Kidney (tissue), 14 donors: ENCODE data around the gene ARFGAP3. TPM values are rescaled to one million over a fixed set of nuclear protein-coding genes. Genes with fewer than 3 reads are reported as not detected.
A peak's percentile ranks its signal among the peaks of the same experiment; 100 is the strongest.

Experiments
- DNase-seq, 5 donors: peaks; one replicate each; pipeline ENCODE4 v3.0.0-alpha.2; 2013 to 2020
- FAIRE-seq: peaks from 2 replicates; lab custom pipeline; 2012; peaks lifted over from hg19 to GRCh38; lab: Jason Lieb, UNC
- H3K27ac ChIP-seq, 2 donors: one replicate each; pipeline ENCODE4 v1.7.0; 2013; ENCODE audit warnings: low read depth in 2 of 2, low read length in 2 of 2, inconsistent platforms in 1 of 2
- H3K27me3 ChIP-seq: one replicate; pipeline ENCODE4 v1.7.1; 2013; ENCODE audit warnings: low read length, inconsistent platforms; ENCODE audit not compliant: control insufficient read depth, insufficient read depth
- H3K36me3 ChIP-seq, 3 donors: one replicate each; pipeline versions ENCODE4 v1.7.0 to v1.7.1; 2013; ENCODE audit warnings: low read length in 3 of 3, control low read depth in 1 of 3, inconsistent platforms in 1 of 3; ENCODE audit not compliant: insufficient read depth in 3 of 3, control insufficient read depth in 2 of 3
- H3K4me1 ChIP-seq, 3 donors: one replicate each; pipeline versions ENCODE4 v1.7.0 to v1.7.1; 2013; ENCODE audit warnings: low read length in 3 of 3, inconsistent platforms in 1 of 3, low read depth in 1 of 3; ENCODE audit not compliant: control insufficient read depth in 2 of 3, insufficient read depth in 2 of 3
- H3K4me3 ChIP-seq, 3 donors: one replicate each; pipeline versions ENCODE4 v1.7.0 to v1.8.1; 2013; ENCODE audit warnings: low read length in 3 of 3, control low read depth in 1 of 3, inconsistent platforms in 1 of 3
- H3K9ac ChIP-seq, 3 donors: one replicate each; pipeline versions ENCODE4 v1.7.0 to v1.7.1; 2013; ENCODE audit warnings: low read length in 3 of 3, control low read depth in 1 of 3, inconsistent platforms in 1 of 3
- H3K9me3 ChIP-seq, 3 donors: one replicate each; pipeline versions ENCODE4 v1.7.0 to v1.7.1; 2013; ENCODE audit warnings: low read length in 3 of 3, control low read depth in 1 of 3, inconsistent platforms in 1 of 3; ENCODE audit not compliant: control insufficient read depth in 2 of 3, insufficient read depth in 1 of 3
- CTCF ChIP-seq: IDR thresholded peaks from 3 replicates; pipeline ENCODE4 v1.5.1; 2012; ENCODE audit warnings: mild to moderate bottlenecking, moderate library complexity, borderline replicate concordance; ENCODE audit not compliant: insufficient read depth; ENCODE audit errors: extremely low read depth
- intact Hi-C: fragments of 100-400 bp; cut with DNase I; formaldehyde crosslinking; loops from one replicate; pipeline ENCODE4 v1.11.1; 2022
- polyA plus RNA-seq: library from polyadenylated mRNA; stranded (reverse); fragments of 350-450 nt; fragmentation: Illumina TruSeq; extraction: RNeasy Lipid Tissue Mini Kit (QIAGEN cat#74804); gene quantifications from one replicate; pipeline ENCODE4 v1.2.3, GENCODE V29; 2014; ENCODE audit warnings: low read depth, low replicate concordance; ENCODE audit not compliant: insufficient read depth
- total RNA-seq: library from RNA; stranded (reverse); fragmentation: NEBNext Ultra II Directional; extraction: Animal tissue kit (Norgen Biotek cat#: 25700); gene quantifications from one replicate; pipeline ENCODE4 v1.2.1, GENCODE V29; 2021
- donor health status: control.
- donor health status: control.
- donor health status: control.
- donor health status: control.
- donor health status: control.
- donor health status: DM: yes; HTN: yes; CAD: no.
- donor health status: Normal renal cell carcinoma (clear cell type).

ARFGAP3 gene
- total and polyA plus RNA-seq, 2 donors from 2014 or later, result 29.9 to 97.3 TPM

DNA sequence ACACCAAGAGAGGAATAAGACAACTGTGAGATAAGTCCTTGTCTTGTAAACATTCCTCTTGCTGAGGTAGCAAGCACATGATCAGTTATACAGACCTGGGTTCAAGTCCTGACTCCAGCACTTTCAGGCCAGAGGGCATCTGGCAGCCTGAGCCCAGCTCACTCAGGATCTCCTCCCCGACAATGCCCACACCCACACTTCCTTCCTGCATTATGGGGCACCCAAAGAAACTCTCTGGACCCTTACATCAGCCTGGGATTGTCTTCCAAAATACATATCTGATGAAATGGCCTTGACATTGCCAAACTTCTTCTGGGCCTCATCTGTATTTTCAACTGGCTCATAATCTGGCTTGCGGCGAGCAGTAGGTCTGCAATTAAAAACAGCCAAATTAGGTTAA lies 48.6 kb downstream of the ARFGAP3 start:
- FAIRE-seq, result no peak

DNA sequence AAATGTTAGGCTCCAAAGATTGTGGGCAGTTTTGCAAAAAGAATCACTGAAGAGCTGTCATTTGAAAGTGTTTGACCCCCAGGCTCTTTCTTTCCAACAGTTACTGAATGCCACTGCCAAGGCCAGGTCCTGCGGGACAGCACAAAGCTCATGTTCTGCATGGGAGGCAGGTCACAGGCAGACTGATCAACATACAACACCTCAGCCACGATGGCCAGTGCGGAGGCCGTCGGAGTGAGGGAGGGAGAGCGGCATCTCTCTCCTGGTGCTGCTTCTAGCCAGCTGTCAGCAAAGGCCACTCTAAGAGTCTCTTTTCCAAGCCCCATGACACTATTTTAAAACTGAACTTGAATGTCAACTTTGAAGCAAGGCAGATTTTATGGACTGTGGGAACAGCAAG lies 49.9 kb downstream of the ARFGAP3 start:
- intact Hi-C loops, result no loop called here
- H3K36me3 ChIP-seq, result peaks cover 0 to 48% (median 20%) of the 10 kb centered on the region in 3 donors
- no peak overlapping the region for H3K27ac ChIP-seq
- H3K27me3 ChIP-seq, result no peaks in the 10 kb centered on the region
- no peak overlapping the region for H3K9ac ChIP-seq
- no peak for DNase-seq
- no peaks in the 10 kb centered on the region for H3K9me3 ChIP-seq
- H3K4me3 ChIP-seq, result no peak overlapping the region
- TF ChIP-seq CTCF, result no peak
- peaks cover 0 to 8% (median 7%) of the 10 kb centered on the region in 3 donors for H3K4me1 ChIP-seq
- FAIRE-seq, result no peak

More for the DNA sequence above, 48.6 kb downstream of the ARFGAP3 start:
- Histone ChIP-seq H3K36me3 (peaks cover 0 to 51% (median 22%) of the 10 kb centered on the region in 3 donors), H3K4me1 (peaks cover 0 to 8% (median 7%) of the 10 kb centered on the region in 3 donors), H3K9me3 (no peaks in the 10 kb centered on the region), H3K4me3 (no peak overlapping the region), H3K9ac (no peak overlapping the region), H3K27me3 (no peaks in the 10 kb centered on the region), H3K27ac (no peak overlapping the region)
- intact Hi-C loops, result no loop called here
- no peak for TF ChIP-seq CTCF
- no peak for DNase-seq

DNA sequence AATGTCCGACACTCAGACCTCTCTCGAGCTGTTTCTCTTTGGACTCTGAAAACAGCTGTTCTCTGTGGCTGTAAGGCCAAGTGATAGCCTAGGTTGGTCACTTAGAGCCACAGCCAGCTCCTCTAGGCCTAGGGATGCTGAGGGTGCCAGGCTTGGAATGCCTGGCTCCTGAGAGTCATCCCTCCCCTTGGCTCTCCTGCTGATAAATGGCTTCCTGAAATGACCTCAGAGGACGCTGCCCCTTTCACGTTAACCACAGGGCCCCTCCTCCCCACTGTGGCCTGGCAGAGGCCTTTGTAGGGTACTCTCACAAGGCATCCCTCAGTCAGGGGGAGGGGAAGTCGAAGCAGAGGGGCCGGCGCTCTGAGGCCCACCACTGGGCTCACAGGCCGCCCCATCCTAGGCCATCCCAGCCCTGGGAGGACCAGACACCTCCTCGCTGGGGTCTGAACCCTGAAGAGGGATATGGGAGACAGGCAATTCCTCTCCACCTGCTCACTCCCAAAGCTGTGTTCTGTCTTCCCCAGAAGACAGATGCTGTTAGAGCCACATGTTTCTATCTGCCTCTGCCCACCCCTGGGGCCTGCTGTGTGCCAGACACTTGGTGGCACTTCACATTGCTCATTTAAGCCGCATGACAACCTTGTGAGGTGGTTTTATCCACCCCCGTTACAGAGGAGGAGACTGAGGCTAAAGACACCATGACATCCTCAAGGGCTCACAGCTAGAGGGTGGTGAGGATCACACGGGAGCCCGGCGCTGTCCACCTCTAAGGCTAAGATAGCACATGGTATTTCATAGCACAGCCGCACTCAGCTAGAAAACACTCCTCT lies 50.9 kb downstream of the ARFGAP3 start:
- FAIRE-seq, result no peak
- H3K9ac ChIP-seq, result peak overlapping the region in 1 of 3 donors; percentile 14
- peak overlapping the region; percentile 74 to 82 for H3K27ac ChIP-seq
- no peak overlapping the region for H3K4me3 ChIP-seq
- no peaks in the 10 kb centered on the region for H3K9me3 ChIP-seq
- no peak for DNase-seq
- no peaks in the 10 kb centered on the region for H3K27me3 ChIP-seq
- intact Hi-C loops, result no loop called here
- peaks cover 0 to 48% (median 19%) of the 10 kb centered on the region in 3 donors for H3K36me3 ChIP-seq
- H3K4me1 ChIP-seq, result peaks cover 0 to 8% (median 7%) of the 10 kb centered on the region in 3 donors
- TF ChIP-seq CTCF, result no peak
